ENCODE data around the gene SLC23A2.

GRCh38 chr20:4979841-4980410 lies 21.4 kb downstream of the SLC23A2 start:
- TF ChIP-seq ELF4 (IDR thresholded peaks at IDR 0.05) (no peak), SP1 (IDR thresholded peaks at IDR 0.05) (no peak), FOXA1 (IDR thresholded peaks at IDR 0.05) (no peak), HDGF (IDR thresholded peaks at IDR 0.05; ENCODE audit: borderline replicate concordance) (no peak)
